ENCODE measurements around the gene TMEM182. TPM values are rescaled to one million over a fixed set of nuclear protein-coding genes. Genes with fewer than 3 reads are reported as not detected.

The TMEM182 gene
- total RNA-seq, 4 donors from 2014 or later: 0.49 to 2.6 (median 0.75) TPM

DNA sequence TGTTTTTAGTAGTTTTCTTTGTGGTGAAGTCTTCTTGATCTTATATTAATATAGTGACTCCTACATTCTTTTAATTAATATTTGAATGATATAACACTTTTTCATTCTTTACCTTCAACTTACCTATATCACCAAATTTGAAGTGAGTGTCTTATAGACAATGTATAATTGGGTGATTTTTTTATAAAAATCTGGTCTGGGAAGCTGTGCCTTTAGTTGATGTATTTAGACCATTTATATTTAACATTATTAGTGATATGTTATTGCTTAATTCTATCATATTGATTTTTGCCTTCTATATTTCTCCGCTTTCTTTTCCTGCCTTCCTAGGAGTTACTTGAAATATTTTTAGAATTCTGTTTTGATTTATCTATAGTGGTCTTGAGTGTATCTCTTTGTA is 16.4 kb downstream of the TMEM182 start:
- WGBS: 100% methylated on average over 1 of the region's 1 CpG
- no peaks in the 10 kb centered on the region for H3K36me3 ChIP-seq
- no peaks in the 10 kb centered on the region for H3K27me3 ChIP-seq
- H3K4me3 ChIP-seq: no peak overlapping the region
- no peak for DNase-seq (ENCODE audit: low spot score in 2 of 2)
- TF ChIP-seq POLR2A (IDR thresholded peaks at IDR 0.05): no peak
- no peak for TF ChIP-seq EP300 (IDR thresholded peaks at IDR 0.05)
- no peak for TF ChIP-seq CTCF (IDR thresholded peaks at IDR 0.05)
- TF ChIP-seq POLR2AphosphoS5 (IDR thresholded peaks at IDR 0.05): no peak
- no peaks in the 10 kb centered on the region for H3K9me3 ChIP-seq
- H3K4me1 ChIP-seq: no peaks in the 10 kb centered on the region
- H3K27ac ChIP-seq: no peak overlapping the region

DNA sequence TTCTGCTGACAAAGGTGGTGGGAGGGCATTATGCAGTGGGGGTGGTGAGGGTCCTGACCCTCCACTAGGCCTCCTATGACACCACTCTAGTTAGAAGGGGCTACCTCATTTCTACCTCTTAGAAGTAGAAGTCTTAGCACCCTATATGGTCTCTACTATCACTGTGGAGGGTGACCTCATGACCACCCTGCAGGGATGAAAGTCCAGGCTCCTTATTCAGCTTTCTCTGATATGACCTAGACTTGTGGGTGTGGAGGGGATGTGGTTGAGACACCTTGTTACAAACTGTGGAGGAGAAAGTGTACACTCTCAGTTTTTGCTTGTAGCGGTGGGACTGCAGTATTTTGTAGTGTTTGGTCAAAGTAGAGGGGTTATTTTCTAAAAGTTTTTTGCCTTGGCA is 18.6 kb downstream of the TMEM182 start:
- 100% methylated on average over 1 of the region's 1 CpG for WGBS
- Histone ChIP-seq H3K4me1 (no peaks in the 10 kb centered on the region), H3K4me3 (no peak overlapping the region), H3K9me3 (no peaks in the 10 kb centered on the region), H3K27me3 (no peaks in the 10 kb centered on the region), H3K27ac (no peak overlapping the region), H3K36me3 (no peaks in the 10 kb centered on the region)
- TF ChIP-seq POLR2AphosphoS5 (IDR thresholded peaks at IDR 0.05): no peak
- no peak for TF ChIP-seq CTCF (IDR thresholded peaks at IDR 0.05)
- TF ChIP-seq EP300 (IDR thresholded peaks at IDR 0.05): no peak
- TF ChIP-seq POLR2A (IDR thresholded peaks at IDR 0.05): no peak
- DNase-seq (ENCODE audit: low spot score in 2 of 2): no peak

GRCh38 chr2:102782187-102782586 is 20.4 kb downstream of the TMEM182 start:
- Histone ChIP-seq H3K27ac (no peak overlapping the region), H3K36me3 (no peaks in the 10 kb centered on the region), H3K4me1 (no peaks in the 10 kb centered on the region), H3K4me3 (no peak overlapping the region), H3K9me3 (no peaks in the 10 kb centered on the region), H3K27me3 (no peaks in the 10 kb centered on the region)
- WGBS: 97% methylated on average over 2 of the region's 2 CpGs
- TF ChIP-seq POLR2AphosphoS5 (IDR thresholded peaks at IDR 0.05) (no peak), EP300 (IDR thresholded peaks at IDR 0.05) (no peak), POLR2A (IDR thresholded peaks at IDR 0.05) (no peak), CTCF (IDR thresholded peaks at IDR 0.05) (no peak)
- DNase-seq (ENCODE audit: low spot score in 2 of 2): no peak

DNA sequence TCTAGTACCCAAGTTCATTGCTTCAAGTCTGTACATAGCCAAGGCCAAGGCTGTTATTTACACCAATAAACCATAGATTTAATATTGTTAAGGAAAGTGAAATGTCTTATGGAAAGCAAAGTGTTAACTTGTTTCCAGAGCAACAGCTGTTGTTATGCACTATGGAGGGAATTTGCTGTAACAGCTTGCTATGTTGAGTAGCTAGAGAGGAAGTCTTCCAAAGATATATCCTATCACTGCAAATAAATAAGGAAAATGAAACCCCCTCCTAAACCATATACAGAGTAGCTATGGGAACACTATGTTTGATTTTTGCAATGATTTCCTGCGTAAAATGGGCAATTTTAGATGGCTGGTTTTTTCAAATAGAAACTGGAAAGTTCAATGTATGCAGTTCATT is 21.1 kb downstream of the TMEM182 start:
- WGBS: 86% methylated on average over 1 of the region's 1 CpG
- Histone ChIP-seq H3K27me3 (no peaks in the 10 kb centered on the region), H3K36me3 (no peaks in the 10 kb centered on the region), H3K9me3 (no peaks in the 10 kb centered on the region), H3K4me1 (no peaks in the 10 kb centered on the region), H3K4me3 (no peak overlapping the region), H3K27ac (no peak overlapping the region)
- TF ChIP-seq POLR2AphosphoS5 (IDR thresholded peaks at IDR 0.05): no peak
- no peak for TF ChIP-seq POLR2A (IDR thresholded peaks at IDR 0.05)
- TF ChIP-seq EP300 (IDR thresholded peaks at IDR 0.05): no peak
- TF ChIP-seq CTCF (IDR thresholded peaks at IDR 0.05): no peak
- DNase-seq (ENCODE audit: low spot score in 2 of 2): no peak

DNA sequence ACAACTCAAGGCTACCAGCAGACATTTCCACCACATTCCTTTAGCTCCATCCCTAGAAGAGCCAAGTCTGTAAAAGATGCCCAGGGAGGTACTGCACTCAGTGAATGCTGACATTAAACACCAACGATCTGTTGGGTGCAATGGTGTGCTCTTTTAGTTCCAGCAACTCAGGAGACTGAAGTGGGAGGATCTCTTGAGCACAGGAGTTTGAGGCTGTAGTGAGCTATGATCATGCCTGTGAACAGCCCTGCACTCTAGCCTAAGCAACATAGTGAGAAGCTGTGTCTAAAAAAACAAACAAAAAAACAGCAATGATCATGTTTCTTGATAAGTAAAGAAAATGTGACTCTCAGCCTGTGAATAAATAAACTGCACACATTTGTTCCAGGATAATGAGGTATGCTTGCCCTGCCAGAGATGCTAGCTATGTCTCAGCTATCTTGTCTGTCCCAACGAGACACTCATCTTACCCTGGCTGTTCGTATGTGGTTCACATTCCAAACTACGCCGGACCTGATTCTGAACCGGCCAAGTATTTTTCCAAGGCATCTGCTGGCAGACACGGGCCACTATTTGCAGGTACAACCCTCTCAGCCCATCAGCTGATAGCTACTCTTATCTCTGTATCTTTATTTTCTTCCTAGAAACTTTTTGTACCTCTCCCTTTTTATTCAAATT is 21.8 kb downstream of the TMEM182 start:
- Histone ChIP-seq H3K4me3 (no peak overlapping the region), H3K36me3 (no peaks in the 10 kb centered on the region), H3K27me3 (no peaks in the 10 kb centered on the region), H3K4me1 (no peaks in the 10 kb centered on the region), H3K27ac (no peak overlapping the region), H3K9me3 (no peaks in the 10 kb centered on the region)
- WGBS: 66% methylated on average over 7 of the region's 7 CpGs
- no peak for DNase-seq (ENCODE audit: low spot score in 2 of 2)
- TF ChIP-seq POLR2AphosphoS5 (IDR thresholded peaks at IDR 0.05): no peak
- TF ChIP-seq CTCF (IDR thresholded peaks at IDR 0.05): no peak
- no peak for TF ChIP-seq POLR2A (IDR thresholded peaks at IDR 0.05)
- no peak for TF ChIP-seq EP300 (IDR thresholded peaks at IDR 0.05)

Measured in suprapubic skin (tissue), 4 donors.